Measurements from ENCODE around the gene RAPGEF1.
"Not testable (repeated sequence)": the region's sequence is repeated elsewhere in the genome, so short reads cannot be mapped to it uniquely, and the experiment has no call there.

The RAPGEF1 gene

GRCh38 chr9:131739959-131740648 lies at the start of gene RAPGEF1:
Gene RAPGEF1 (minus strand): TSS chr9:131740076. CDS start chr9:131739830, 246 bp downstream.
- FAIRE-seq (peak; percentile 52), DNase-seq (ENCODE audit: insufficient read length, low spot score) (peak; percentile 90)

GRCh38 chr9:131788851-131789250 lies 49.0 kb upstream of the RAPGEF1 start:
- DNase-seq (ENCODE audit: insufficient read length, low spot score) (no peak), FAIRE-seq (no peak)

- no peak for DNase-seq (ENCODE audit: insufficient read length, low spot score)
- FAIRE-seq = no peak
Measured at GRCh38 chr9:131787838-131788237, 48.0 kb upstream of the RAPGEF1 start.

- FAIRE-seq = no peak
- no peak for DNase-seq (ENCODE audit: insufficient read length, low spot score)
Measured at GRCh38 chr9:131784748-131785501, 45.0 kb upstream of the RAPGEF1 start.

- no peak for FAIRE-seq
- no peak for DNase-seq (ENCODE audit: insufficient read length, low spot score)
Measured at GRCh38 chr9:131781069-131781468, 41.2 kb upstream of the RAPGEF1 start.

GRCh38 chr9:131776473-131776872 lies 36.6 kb upstream of the RAPGEF1 start:
- FAIRE-seq (no peak), DNase-seq (ENCODE audit: insufficient read length, low spot score) (no peak)

- DNase-seq (ENCODE audit: insufficient read length, low spot score) (no peak), FAIRE-seq (no peak)
Measured at GRCh38 chr9:131776036-131776435, 36.2 kb upstream of the RAPGEF1 start.

GRCh38 chr9:131774636-131775035 lies 34.8 kb upstream of the RAPGEF1 start:
- DNase-seq (ENCODE audit: insufficient read length, low spot score) (no peak), FAIRE-seq (no peak)

- DNase-seq (ENCODE audit: insufficient read length, low spot score) (peak; percentile 38), FAIRE-seq (no peak)
Measured at GRCh38 chr9:131773911-131774379, 34.1 kb upstream of the RAPGEF1 start.

- no peak for FAIRE-seq
- DNase-seq (ENCODE audit: insufficient read length, low spot score) = no peak
Measured at GRCh38 chr9:131772940-131773339, 33.1 kb upstream of the RAPGEF1 start.

GRCh38 chr9:131771646-131772045 lies 31.8 kb upstream of the RAPGEF1 start:
- FAIRE-seq (no peak), DNase-seq (ENCODE audit: insufficient read length, low spot score) (no peak)

- DNase-seq (ENCODE audit: insufficient read length, low spot score) = no peak
- FAIRE-seq = no peak
Measured at GRCh38 chr9:131769361-131769760, 29.5 kb upstream of the RAPGEF1 start.

GRCh38 chr9:131764568-131764967 lies 24.7 kb upstream of the RAPGEF1 start:
- no peak for FAIRE-seq

GRCh38 chr9:131762356-131762932 lies 22.6 kb upstream of the RAPGEF1 start:
- DNase-seq (ENCODE audit: insufficient read length, low spot score) = peak; percentile 83
- FAIRE-seq = no peak

More at GRCh38 chr9:131764568-131764967, 24.7 kb upstream of the RAPGEF1 start:
- DNase-seq (ENCODE audit: insufficient read length, low spot score) = no peak

- DNase-seq (ENCODE audit: insufficient read length, low spot score) = no peak
- FAIRE-seq = no peak
Measured at GRCh38 chr9:131759017-131759647, 19.3 kb upstream of the RAPGEF1 start.

- no peak for FAIRE-seq
- no peak for DNase-seq (ENCODE audit: insufficient read length, low spot score)
Measured at GRCh38 chr9:131757549-131757948, 17.7 kb upstream of the RAPGEF1 start.

GRCh38 chr9:131755541-131756198 lies 15.8 kb upstream of the RAPGEF1 start:
- no peak for DNase-seq (ENCODE audit: insufficient read length, low spot score)

GRCh38 chr9:131754846-131755245 lies 15.0 kb upstream of the RAPGEF1 start:
- FAIRE-seq (no peak), DNase-seq (ENCODE audit: insufficient read length, low spot score) (no peak)

More at GRCh38 chr9:131755541-131756198, 15.8 kb upstream of the RAPGEF1 start:
- peak; percentile 96 for FAIRE-seq

- FAIRE-seq = not testable (repeated sequence)
Measured at GRCh38 chr9:131753751-131754150, 13.9 kb upstream of the RAPGEF1 start.

GRCh38 chr9:131752231-131752884 lies 12.5 kb upstream of the RAPGEF1 start:
- FAIRE-seq (no peak), DNase-seq (ENCODE audit: insufficient read length, low spot score) (no peak)

More at GRCh38 chr9:131753751-131754150, 13.9 kb upstream of the RAPGEF1 start:
- not testable (repeated sequence) for DNase-seq (ENCODE audit: insufficient read length, low spot score)

Data from GM19239 (cell line).